Measurements from ENCODE around the gene DIPK1A.

The DIPK1A gene

DNA sequence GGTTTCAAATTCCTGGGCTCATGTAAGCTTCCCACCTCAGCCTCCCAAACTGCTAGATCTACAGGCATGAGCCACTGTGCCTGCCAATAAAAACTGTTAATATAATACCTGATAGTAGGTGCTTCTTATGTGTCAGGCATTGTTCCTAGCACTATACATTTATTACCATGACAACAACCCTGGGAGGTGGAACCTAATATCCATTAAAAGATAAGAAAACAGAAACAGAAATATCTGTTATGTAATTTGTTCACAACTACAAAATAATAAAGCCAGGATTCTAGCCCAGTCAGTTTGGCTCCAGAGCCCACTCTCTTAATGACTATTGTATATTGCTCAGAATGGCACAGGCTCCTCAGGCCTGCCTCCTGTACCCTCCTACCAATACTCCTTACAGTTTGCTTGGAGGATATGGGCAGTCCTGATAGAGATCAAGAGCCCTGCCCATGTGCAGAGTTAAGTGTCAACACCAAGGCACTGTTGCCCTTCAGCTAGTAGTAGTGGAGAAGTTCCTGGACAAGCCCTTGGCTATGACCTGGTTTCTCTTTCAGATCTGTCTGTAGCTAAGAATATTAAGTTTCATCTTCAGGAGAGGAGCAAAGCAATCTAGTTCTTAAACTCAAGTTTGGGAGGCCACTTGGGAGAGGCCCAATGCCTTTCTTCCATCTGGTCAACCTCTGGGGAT is 107.0 kb downstream of the DIPK1A start:
- TF ChIP-seq, protein P1, sequence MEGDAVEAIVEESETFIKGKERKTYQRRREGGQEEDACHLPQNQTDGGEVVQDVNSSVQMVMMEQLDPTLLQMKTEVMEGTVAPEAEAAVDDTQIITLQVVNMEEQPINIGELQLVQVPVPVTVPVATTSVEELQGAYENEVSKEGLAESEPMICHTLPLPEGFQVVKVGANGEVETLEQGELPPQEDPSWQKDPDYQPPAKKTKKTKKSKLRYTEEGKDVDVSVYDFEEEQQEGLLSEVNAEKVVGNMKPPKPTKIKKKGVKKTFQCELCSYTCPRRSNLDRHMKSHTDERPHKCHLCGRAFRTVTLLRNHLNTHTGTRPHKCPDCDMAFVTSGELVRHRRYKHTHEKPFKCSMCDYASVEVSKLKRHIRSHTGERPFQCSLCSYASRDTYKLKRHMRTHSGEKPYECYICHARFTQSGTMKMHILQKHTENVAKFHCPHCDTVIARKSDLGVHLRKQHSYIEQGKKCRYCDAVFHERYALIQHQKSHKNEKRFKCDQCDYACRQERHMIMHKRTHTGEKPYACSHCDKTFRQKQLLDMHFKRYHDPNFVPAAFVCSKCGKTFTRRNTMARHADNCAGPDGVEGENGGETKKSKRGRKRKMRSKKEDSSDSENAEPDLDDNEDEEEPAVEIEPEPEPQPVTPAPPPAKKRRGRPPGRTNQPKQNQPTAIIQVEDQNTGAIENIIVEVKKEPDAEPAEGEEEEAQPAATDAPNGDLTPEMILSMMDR (IDR thresholded peaks at IDR 0.05; ENCODE audit: control extremely low read depth, extremely low read depth, low read depth, missing control alignments) = no peak
- no peak for DNase-seq (ENCODE audit: extremely low spot score)
- CTCF ChIA-PET = interaction anchor here (1.2 to 1.8 kb wide), 6 partner anchors 46 to 147 kb away, joined by 3 to 8 read pairs (median 5); no protein-coding TSS in a partner anchor
- POLR2A ChIA-PET = no interaction called here

DNA sequence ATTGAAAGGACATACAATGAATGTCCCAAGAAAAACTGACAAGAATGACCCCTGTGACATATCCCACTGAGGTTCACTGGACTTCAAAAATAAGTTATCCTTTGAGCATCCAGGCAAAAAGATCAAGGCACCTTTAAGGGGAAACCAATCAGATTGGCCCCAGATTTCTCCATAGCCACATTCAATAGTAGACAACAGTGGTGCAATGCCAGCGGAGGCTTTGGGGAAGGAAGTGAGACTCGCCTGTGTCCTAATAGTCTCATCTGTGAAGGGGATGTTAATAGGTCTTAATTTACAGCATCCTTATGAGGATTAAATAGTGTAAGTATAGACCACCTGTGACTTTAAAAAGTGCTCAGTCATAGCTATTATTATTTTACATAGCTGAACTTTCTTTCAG is 108.0 kb downstream of the DIPK1A start:
- TF ChIP-seq, protein P1 (IDR thresholded peaks at IDR 0.05; ENCODE audit: control extremely low read depth, extremely low read depth, low read depth, missing control alignments) = no peak
- ChIA-PET CTCF (interaction anchor here (1.2 to 1.8 kb wide), 6 partner anchors 47 to 148 kb away, joined by 3 to 8 read pairs (median 5); no protein-coding TSS in a partner anchor), POLR2A (no interaction called here)
- no peak for DNase-seq (ENCODE audit: extremely low spot score)

DNA sequence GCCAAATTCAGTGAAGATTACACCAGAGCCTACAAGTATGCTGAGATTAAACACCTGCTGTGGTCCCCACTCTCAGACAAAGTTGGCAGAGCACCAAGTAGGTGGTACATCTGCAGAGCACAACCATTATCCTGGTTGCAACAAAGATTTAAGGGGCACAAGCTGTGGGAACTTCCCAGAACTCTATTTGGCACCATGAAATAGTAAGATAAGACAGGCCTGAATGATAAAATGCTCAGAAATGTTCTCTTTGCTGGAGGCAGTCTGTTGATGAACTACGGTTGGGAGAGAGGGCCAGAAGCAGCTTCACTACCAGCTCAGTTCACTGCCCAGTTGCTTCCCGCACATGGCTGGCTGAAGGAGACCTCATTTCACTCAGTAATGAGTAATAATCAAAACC is 109.5 kb downstream of the DIPK1A start:
- ChIA-PET POLR2A (no interaction called here), CTCF (interaction anchor here (0.8 to 1.9 kb wide), 5 partner anchors 10 to 157 kb away, joined by 3 to 6 read pairs (median 3); no protein-coding TSS in a partner anchor)
- TF ChIP-seq, protein P1 (IDR thresholded peaks at IDR 0.05; ENCODE audit: control extremely low read depth, extremely low read depth, low read depth, missing control alignments) = no peak
- DNase-seq (ENCODE audit: extremely low spot score) = no peak

DNA sequence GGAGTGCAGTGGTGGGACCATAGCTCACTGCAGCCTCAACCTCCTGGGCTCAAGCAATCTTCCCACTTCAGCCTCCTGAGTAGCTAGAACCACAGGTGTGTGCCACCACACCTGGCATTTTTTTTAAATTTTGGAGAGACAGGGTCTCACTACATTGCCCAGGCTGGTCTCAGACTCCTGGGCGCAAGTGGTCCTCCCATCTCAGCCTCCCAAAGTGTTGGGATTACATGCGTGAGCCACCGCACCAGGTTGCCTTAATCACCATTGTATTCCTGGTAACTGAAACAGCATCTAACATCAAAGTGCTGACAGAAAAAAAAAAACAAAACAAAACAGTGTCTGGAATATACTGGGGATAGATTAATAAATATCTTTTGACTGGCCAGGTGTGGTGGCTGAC is 111.2 kb downstream of the DIPK1A start:
- ChIA-PET CTCF (interaction anchor here (1.2 to 2.6 kb wide), 7 partner anchors 9 to 159 kb away, joined by 3 to 14 read pairs (median 5); partner anchors contain the start of gene RPL5), POLR2A (interaction anchor here (0.7 kb wide), 1 partner anchor 11 kb away, joined by 3 read pairs; no protein-coding TSS in a partner anchor)
- DNase-seq (ENCODE audit: extremely low spot score) = no peak
- TF ChIP-seq, protein P1 (IDR thresholded peaks at IDR 0.05; ENCODE audit: control extremely low read depth, extremely low read depth, low read depth, missing control alignments) = no peak

DNA sequence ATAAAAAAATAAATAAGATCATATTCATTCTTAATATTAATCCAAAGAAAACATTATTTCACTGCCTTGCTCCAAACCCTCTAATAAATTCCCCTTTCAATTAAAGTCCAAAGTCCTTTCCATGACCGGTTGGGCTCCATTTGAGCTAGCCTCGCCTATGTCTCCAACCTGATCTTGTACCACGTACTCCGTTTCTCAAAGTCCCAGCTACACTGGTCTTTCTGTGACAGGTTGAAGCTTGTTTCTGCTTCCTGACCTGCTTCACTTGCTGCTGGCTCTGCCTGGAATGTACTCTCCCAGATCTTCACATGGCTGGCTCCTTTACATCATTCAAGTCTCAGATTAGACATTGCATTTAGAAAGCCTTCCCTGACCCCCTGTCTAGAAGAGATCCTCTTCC is 113.1 kb downstream of the DIPK1A start:
- ChIA-PET POLR2A (no interaction called here), CTCF (interaction anchor here (1.1 to 1.9 kb wide), 6 partner anchors 8 to 146 kb away, joined by 3 to 9 read pairs (median 6); no protein-coding TSS in a partner anchor)
- DNase-seq (ENCODE audit: extremely low spot score) = no peak
- TF ChIP-seq, protein P1 (IDR thresholded peaks at IDR 0.05; ENCODE audit: control extremely low read depth, extremely low read depth, low read depth, missing control alignments) = no peak

DNA sequence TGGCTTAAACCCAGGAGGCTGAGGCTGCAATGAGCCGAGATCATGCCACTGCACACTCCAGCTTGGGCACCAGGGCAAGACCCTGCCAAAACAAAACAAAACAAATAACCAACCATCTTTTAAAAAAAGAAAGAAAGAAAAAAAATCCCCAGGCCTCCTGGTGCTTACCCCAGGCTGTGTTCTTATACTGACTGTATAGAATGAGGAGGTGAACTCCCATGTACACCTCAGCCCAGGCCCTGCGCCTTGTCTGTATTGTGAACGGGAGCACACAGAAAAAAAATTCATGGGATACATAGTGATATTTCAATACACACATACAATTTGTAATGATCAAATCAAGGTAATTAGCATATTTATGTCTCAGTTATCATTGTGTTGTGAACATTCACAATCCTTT is 115.4 kb downstream of the DIPK1A start:
- TF ChIP-seq, protein P1 (IDR thresholded peaks at IDR 0.05; ENCODE audit: control extremely low read depth, extremely low read depth, low read depth, missing control alignments) = no peak
- no peak for DNase-seq (ENCODE audit: extremely low spot score)
- ChIA-PET CTCF (interaction anchor here (1.2 to 1.7 kb wide), 2 partner anchors 13 to 148 kb away, joined by 4 to 6 read pairs; no protein-coding TSS in a partner anchor), POLR2A (interaction anchor here (0.7 kb wide), 1 partner anchor 10 kb away, joined by 3 read pairs; no protein-coding TSS in a partner anchor)
